Activated naive CD8-positive, alpha-beta T cell treated with anti-CD3 and anti-CD28 coated beads, Interleukin-2, amount 10 ng/mL, durations not matched to agents 7 days and 5 days (primary cell): ENCODE measurements around the gene PIGM. TPM values are rescaled to one million over a fixed set of nuclear protein-coding genes. Genes with fewer than 3 reads are reported as not detected.

Experiments used
- ATAC-seq: fragments of 150-1000 bp; cut with Tn5 transposase; one replicate; pipeline ENCODE4 v1.10.0; 2021; ENCODE audit warnings: low read depth, moderate library complexity
- POLR2A ChIA-PET: fragments of 350-600 bp; sonication (Branson Sonifier 250); formaldehyde crosslinking; loops from one replicate; lab custom pipeline; 2021; ENCODE audit warnings: antibody characterized with exemption; lab: Charles Lee
- DNase-seq: peaks from one replicate; pipeline ENCODE4 v3.0.0; 2021
- H3K27ac Mint-ChIP-seq: one replicate; pipeline ENCODE4 v1.8.0; 2022; ENCODE audit warnings: mild to moderate bottlenecking, mixed read lengths
- H3K27me3 Mint-ChIP-seq: one replicate; pipeline ENCODE4 v1.8.0; 2022; ENCODE audit warnings: mild to moderate bottlenecking, moderate library complexity, mixed read lengths
- H3K36me3 Mint-ChIP-seq: one replicate; pipeline ENCODE4 v1.8.0; 2021; ENCODE audit warnings: mild to moderate bottlenecking, mixed read lengths
- H3K4me1 Mint-ChIP-seq: one replicate; pipeline ENCODE4 v1.8.0; 2021; ENCODE audit warnings: mixed read lengths
- H3K4me3 Mint-ChIP-seq: one replicate; pipeline ENCODE4 v1.8.0; 2022; ENCODE audit warnings: mild to moderate bottlenecking, moderate library complexity, mixed read lengths
- H3K9me3 Mint-ChIP-seq: one replicate; pipeline ENCODE4 v1.8.0; 2021; ENCODE audit warnings: mixed read lengths
- total RNA-seq, 2 experiments: library from RNA; stranded (reverse); gene quantifications; one replicate each; pipeline ENCODE4 v1.2.3, GENCODE V29; 2021

PIGM gene
- total RNA-seq, 2 experiments from 2014 or later, result 7.2 to 7.3 TPM

- no peak for ATAC-seq
- POLR2A ChIA-PET, result interaction anchor here (0.5 kb wide), 1 partner anchor 66 kb away, joined by 3 read pairs; no protein-coding TSS in a partner anchor
- peaks cover 47% of the 10 kb centered on the region for H3K27me3 Mint-ChIP-seq
- H3K36me3 Mint-ChIP-seq, result peaks cover 2% of the 10 kb centered on the region
- peaks cover 13% of the 10 kb centered on the region for H3K4me1 Mint-ChIP-seq
- DNase-seq, result no peak
- peak within 1 kb of the TSS; percentile 91 for H3K4me3 Mint-ChIP-seq
- H3K9me3 Mint-ChIP-seq, result no peaks in the 10 kb centered on the region
- no peak within 1 kb of the TSS for H3K27ac Mint-ChIP-seq
Observed at GRCh38 chr1:160069460-160070231, 37.9 kb upstream of the PIGM start, which contains the start of gene KCNJ10. TSS of gene KCNJ10 (minus strand) at chr1:160070160. CDS start at chr1:160042532, 27,628 bp downstream.

DNA sequence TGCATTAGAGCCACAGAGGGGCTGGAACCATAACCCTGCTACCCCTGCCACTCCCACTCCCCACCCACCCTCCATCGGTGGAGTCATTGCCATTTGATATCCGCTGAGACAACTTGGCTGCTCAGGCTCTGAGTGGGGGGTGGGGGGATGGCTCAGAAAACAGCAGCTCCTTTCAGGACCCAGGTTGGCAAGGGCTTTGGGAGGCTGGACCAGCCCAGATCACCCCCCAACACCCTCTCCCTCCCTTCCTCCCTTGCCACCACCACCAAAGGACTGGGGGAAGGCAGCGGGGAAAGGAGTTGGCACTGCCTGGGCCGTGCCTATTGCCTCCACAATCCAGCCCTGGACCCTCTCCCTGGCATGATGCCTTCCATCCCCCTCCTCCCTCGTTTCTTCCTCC lies 36.4 kb upstream of the PIGM start:
- H3K9me3 Mint-ChIP-seq, result no peaks in the 10 kb centered on the region
- H3K4me3 Mint-ChIP-seq, result no peak overlapping the region
- ATAC-seq, result no peak

GRCh38 chr1:160066829-160067745 lies 35.3 kb upstream of the PIGM start:
- no peak for ATAC-seq
- Mint-ChIP-seq H3K27ac (no peak overlapping the region), H3K27me3 (peaks cover 43% of the 10 kb centered on the region), H3K9me3 (no peaks in the 10 kb centered on the region), H3K4me3 (no peak overlapping the region), H3K4me1 (peaks cover 13% of the 10 kb centered on the region), H3K36me3 (no peaks in the 10 kb centered on the region)
- POLR2A ChIA-PET, result no interaction called here
- no peak for DNase-seq

More for the DNA sequence above, 36.4 kb upstream of the PIGM start:
- Mint-ChIP-seq H3K27ac (no peak overlapping the region), H3K27me3 (peaks cover 50% of the 10 kb centered on the region), H3K36me3 (peaks cover under 1% of the 10 kb centered on the region), H3K4me1 (peaks cover 13% of the 10 kb centered on the region)
- POLR2A ChIA-PET, result no interaction called here
- no peak for DNase-seq

- Mint-ChIP-seq H3K36me3 (no peaks in the 10 kb centered on the region), H3K27me3 (peaks cover 28% of the 10 kb centered on the region), H3K9me3 (no peaks in the 10 kb centered on the region), H3K4me1 (no peaks in the 10 kb centered on the region), H3K27ac (no peak overlapping the region), H3K4me3 (no peak overlapping the region)
- POLR2A ChIA-PET, result no interaction called here
- DNase-seq (no peak), ATAC-seq (no peak)
Observed at GRCh38 chr1:160064746-160065145, 33.0 kb upstream of the PIGM start.

DNA sequence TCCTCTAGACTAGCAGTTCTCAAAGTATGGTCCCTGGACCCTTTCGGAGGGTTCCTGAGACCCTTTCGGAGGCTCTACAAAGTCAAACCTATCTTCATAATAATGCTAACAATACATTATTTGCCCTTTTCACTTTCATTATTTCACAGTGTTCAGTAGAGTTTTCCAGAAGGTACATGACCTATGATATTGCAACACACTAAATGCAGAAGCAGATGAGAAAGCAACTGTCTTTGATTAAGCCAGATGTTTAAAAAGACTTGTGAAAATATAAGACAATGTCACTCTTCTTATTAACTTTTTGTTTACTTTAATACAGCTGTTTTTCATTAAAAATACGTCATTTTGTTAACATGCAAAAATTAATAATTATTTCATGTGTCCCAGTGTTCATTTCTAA lies 32.4 kb upstream of the PIGM start:
- POLR2A ChIA-PET, result no interaction called here
- Mint-ChIP-seq H3K9me3 (no peaks in the 10 kb centered on the region), H3K27ac (no peak overlapping the region), H3K27me3 (peaks cover 23% of the 10 kb centered on the region), H3K36me3 (no peaks in the 10 kb centered on the region), H3K4me1 (no peaks in the 10 kb centered on the region), H3K4me3 (no peak overlapping the region)
- no peak for ATAC-seq
- no peak for DNase-seq

GRCh38 chr1:160063176-160063575 lies 31.4 kb upstream of the PIGM start:
- DNase-seq (no peak), ATAC-seq (no peak)
- Mint-ChIP-seq H3K9me3 (no peaks in the 10 kb centered on the region), H3K27me3 (peaks cover 17% of the 10 kb centered on the region), H3K27ac (no peak overlapping the region), H3K4me1 (no peaks in the 10 kb centered on the region), H3K36me3 (no peaks in the 10 kb centered on the region), H3K4me3 (no peak overlapping the region)
- POLR2A ChIA-PET, result no interaction called here

- Mint-ChIP-seq H3K4me3 (no peak overlapping the region), H3K36me3 (no peaks in the 10 kb centered on the region), H3K27me3 (peaks cover 20% of the 10 kb centered on the region), H3K27ac (no peak overlapping the region), H3K9me3 (no peaks in the 10 kb centered on the region), H3K4me1 (no peaks in the 10 kb centered on the region)
- DNase-seq (no peak), ATAC-seq (no peak)
- POLR2A ChIA-PET, result no interaction called here
Observed at GRCh38 chr1:160062230-160062532, 30.4 kb upstream of the PIGM start.

DNA sequence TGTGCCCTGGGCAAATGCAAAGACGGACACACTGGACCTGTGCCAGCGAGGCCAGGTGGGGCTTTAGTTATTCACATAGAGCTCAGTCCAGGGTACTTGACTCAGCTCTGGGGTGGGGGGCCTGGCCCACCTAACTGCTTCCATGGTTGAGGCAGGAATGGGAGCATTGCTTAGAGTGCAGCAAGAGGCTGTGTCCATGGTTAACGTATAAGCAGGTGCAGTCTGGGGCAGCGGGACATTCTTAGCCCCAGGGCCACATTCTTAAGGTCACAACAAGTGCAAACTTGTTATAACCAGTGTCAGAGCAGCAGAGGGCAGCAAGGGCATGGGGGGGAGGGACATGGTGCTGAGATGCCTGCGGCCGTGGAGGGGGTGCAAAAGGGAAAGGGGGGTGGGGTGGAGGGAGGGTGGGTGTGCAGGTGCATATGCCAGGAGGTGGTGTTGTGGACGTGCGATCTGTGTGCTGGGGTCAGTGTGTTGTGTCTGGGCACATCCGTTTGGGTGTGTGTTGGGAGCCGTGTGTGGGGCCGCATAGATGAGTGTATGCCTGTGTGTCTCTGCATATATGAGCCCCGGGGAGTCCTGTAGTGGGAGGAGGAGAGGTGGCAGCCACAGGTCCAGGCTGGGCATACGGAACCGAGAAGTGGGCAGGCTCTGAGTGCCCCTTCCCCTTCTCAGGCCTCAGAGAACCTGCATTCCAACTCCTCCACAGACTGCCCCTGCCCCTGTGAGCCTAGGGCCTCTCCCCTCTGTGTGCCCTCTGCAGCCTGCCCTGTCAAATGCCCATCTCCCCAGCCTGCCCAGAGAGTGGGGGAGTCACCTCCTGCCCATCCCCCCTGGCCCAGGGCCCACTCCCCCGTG lies 29.8 kb upstream of the PIGM start:
- Mint-ChIP-seq H3K27me3 (peaks cover 26% of the 10 kb centered on the region), H3K4me1 (no peaks in the 10 kb centered on the region), H3K27ac (no peak overlapping the region), H3K4me3 (no peak overlapping the region), H3K36me3 (no peaks in the 10 kb centered on the region), H3K9me3 (no peaks in the 10 kb centered on the region)
- DNase-seq (no peak), ATAC-seq (no peak)
- POLR2A ChIA-PET, result no interaction called here

DNA sequence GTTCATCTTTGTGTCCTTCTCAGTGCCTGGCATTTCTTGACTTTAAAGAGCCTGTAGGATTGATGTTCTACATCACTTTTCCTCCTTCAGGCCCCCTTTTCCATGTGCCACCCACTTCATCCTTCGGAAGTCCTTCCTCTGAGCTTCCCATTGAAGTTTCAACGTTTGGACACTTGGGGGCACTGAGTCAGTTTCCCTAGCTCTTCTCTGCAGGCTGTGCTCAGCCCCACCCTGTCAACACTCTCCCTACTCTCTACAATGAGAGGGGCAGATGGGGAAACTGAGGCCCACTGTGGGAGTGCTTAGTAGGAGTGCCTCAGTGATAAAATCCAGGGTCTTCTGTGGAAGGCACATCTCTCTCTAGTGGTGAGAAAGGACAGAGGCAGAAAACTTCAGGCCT lies 26.3 kb upstream of the PIGM start:
- no peak for ATAC-seq
- POLR2A ChIA-PET, result no interaction called here
- peaks cover 30% of the 10 kb centered on the region for H3K27me3 Mint-ChIP-seq
- no peaks in the 10 kb centered on the region for H3K36me3 Mint-ChIP-seq
- peaks cover 2% of the 10 kb centered on the region for H3K4me1 Mint-ChIP-seq
- no peak overlapping the region for H3K27ac Mint-ChIP-seq
- no peaks in the 10 kb centered on the region for H3K9me3 Mint-ChIP-seq
- DNase-seq, result no peak
- H3K4me3 Mint-ChIP-seq, result no peak overlapping the region

GRCh38 chr1:160056648-160057169 lies 24.9 kb upstream of the PIGM start:
- DNase-seq (no peak), ATAC-seq (no peak)
- H3K27ac Mint-ChIP-seq, result no peak overlapping the region
- peaks cover 35% of the 10 kb centered on the region for H3K27me3 Mint-ChIP-seq
- no peaks in the 10 kb centered on the region for H3K36me3 Mint-ChIP-seq
- POLR2A ChIA-PET, result no interaction called here
- no peaks in the 10 kb centered on the region for H3K9me3 Mint-ChIP-seq
- H3K4me3 Mint-ChIP-seq, result no peak overlapping the region
- peaks cover 2% of the 10 kb centered on the region for H3K4me1 Mint-ChIP-seq

GRCh38 chr1:160053548-160054365 lies 22.0 kb upstream of the PIGM start:
- peaks cover 2% of the 10 kb centered on the region for H3K4me1 Mint-ChIP-seq
- no peak overlapping the region for H3K4me3 Mint-ChIP-seq
- no peak for DNase-seq
- no peaks in the 10 kb centered on the region for H3K36me3 Mint-ChIP-seq
- H3K27ac Mint-ChIP-seq, result no peak overlapping the region
- no peaks in the 10 kb centered on the region for H3K9me3 Mint-ChIP-seq
- no peak for ATAC-seq
- peaks cover 31% of the 10 kb centered on the region for H3K27me3 Mint-ChIP-seq
- POLR2A ChIA-PET, result no interaction called here

- ATAC-seq, result no peak
- H3K4me1 Mint-ChIP-seq, result peaks cover 2% of the 10 kb centered on the region
- H3K36me3 Mint-ChIP-seq, result no peaks in the 10 kb centered on the region
- POLR2A ChIA-PET, result no interaction called here
- peaks cover 32% of the 10 kb centered on the region for H3K27me3 Mint-ChIP-seq
- no peaks in the 10 kb centered on the region for H3K9me3 Mint-ChIP-seq
- DNase-seq, result no peak
- H3K27ac Mint-ChIP-seq, result no peak overlapping the region
- no peak overlapping the region for H3K4me3 Mint-ChIP-seq
Observed at GRCh38 chr1:160052936-160053335, 21.1 kb upstream of the PIGM start.
